Measurements from ENCODE around the gene ZDHHC6.

DNA sequence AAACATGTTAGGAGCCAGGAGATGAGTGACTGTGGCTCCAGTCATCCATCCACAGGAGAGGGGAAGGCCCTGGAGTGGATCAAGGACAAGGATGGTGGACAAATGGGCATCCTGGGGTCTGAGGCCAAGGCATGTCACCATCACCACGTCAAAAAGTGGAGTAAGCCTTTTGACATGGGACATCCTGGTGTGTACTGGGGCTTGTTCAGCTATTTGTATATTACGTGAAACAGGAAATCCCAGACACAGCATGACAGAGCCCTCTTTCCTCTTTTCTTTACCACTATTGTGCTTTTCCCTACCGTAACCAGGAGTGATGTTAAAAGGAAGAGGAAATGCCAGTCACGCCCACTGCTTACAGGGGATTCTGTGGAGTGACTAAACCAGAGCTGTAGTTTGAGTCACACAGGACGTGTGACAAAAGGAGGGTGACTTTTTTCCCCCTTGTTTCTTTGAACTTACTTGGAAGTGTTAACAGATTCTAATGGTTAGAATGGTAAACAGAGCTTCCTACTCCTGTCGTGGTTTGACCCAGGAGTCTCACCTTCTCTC is 57.4 kb downstream of the ZDHHC6 start:
- TF ChIP-seq, protein P1, sequence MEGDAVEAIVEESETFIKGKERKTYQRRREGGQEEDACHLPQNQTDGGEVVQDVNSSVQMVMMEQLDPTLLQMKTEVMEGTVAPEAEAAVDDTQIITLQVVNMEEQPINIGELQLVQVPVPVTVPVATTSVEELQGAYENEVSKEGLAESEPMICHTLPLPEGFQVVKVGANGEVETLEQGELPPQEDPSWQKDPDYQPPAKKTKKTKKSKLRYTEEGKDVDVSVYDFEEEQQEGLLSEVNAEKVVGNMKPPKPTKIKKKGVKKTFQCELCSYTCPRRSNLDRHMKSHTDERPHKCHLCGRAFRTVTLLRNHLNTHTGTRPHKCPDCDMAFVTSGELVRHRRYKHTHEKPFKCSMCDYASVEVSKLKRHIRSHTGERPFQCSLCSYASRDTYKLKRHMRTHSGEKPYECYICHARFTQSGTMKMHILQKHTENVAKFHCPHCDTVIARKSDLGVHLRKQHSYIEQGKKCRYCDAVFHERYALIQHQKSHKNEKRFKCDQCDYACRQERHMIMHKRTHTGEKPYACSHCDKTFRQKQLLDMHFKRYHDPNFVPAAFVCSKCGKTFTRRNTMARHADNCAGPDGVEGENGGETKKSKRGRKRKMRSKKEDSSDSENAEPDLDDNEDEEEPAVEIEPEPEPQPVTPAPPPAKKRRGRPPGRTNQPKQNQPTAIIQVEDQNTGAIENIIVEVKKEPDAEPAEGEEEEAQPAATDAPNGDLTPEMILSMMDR (IDR thresholded peaks at IDR 0.05; ENCODE audit: poor library complexity): no peak
- no peak for TF ChIP-seq EZH2phosphoT487 (IDR thresholded peaks at IDR 0.05; ENCODE audit: low read depth, severe bottlenecking, unreplicated experiment)
- no peak for TF ChIP-seq EZH2 (IDR thresholded peaks at IDR 0.05; ENCODE audit: borderline replicate concordance)

Data from hepatocyte (in vitro differentiated cells).